GM19328 (cell line): ENCODE results near the gene BAIAP2L2.
"Not testable (repeated sequence)": the region's sequence is repeated elsewhere in the genome, so short reads cannot be mapped to it uniquely, and the experiment has no call there.

Experiments used
- ATAC-seq: cut with Tn5 transposase; IDR thresholded peaks from one replicate; pipeline ENCODE4 v1.9.1; 2021; ENCODE audit warnings: mild to moderate bottlenecking, moderate library complexity; ENCODE audit not compliant: unreplicated experiment

The BAIAP2L2 gene

GRCh38 chr22:38110008-38110862 is at the start of gene BAIAP2L2:
TSS of gene BAIAP2L2 (minus strand) at chr22:38110684. CDS start at chr22:38110525, 159 bp downstream.
- ATAC-seq, result no peak

GRCh38 chr22:38155703-38156102 is 45.2 kb upstream of the BAIAP2L2 start:
- no peak for ATAC-seq

GRCh38 chr22:38154563-38154915 is 44.1 kb upstream of the BAIAP2L2 start:
- ATAC-seq, result not testable (repeated sequence)

GRCh38 chr22:38153821-38154562 is 43.5 kb upstream of the BAIAP2L2 start:
- no peak for ATAC-seq

- no peak for ATAC-seq
Measured at GRCh38 chr22:38151126-38151500, 40.6 kb upstream of the BAIAP2L2 start.

GRCh38 chr22:38148245-38148644 is 37.8 kb upstream of the BAIAP2L2 start:
- ATAC-seq, result no peak

- ATAC-seq, result not testable (repeated sequence)
Measured at GRCh38 chr22:38146166-38146565, 35.7 kb upstream of the BAIAP2L2 start.

GRCh38 chr22:38144025-38144405 is 33.5 kb upstream of the BAIAP2L2 start:
- ATAC-seq, result no peak

- no peak for ATAC-seq
Measured at GRCh38 chr22:38142606-38143005, 32.1 kb upstream of the BAIAP2L2 start.

GRCh38 chr22:38141217-38141973 is 30.9 kb upstream of the BAIAP2L2 start:
- no peak for ATAC-seq

GRCh38 chr22:38139901-38140300 is 29.4 kb upstream of the BAIAP2L2 start:
- ATAC-seq, result no peak

- ATAC-seq, result no peak
Measured at GRCh38 chr22:38138961-38139360, 28.5 kb upstream of the BAIAP2L2 start.

- ATAC-seq, result no peak
Measured at GRCh38 chr22:38137876-38138687, 27.6 kb upstream of the BAIAP2L2 start.

GRCh38 chr22:38136607-38137006 is 26.1 kb upstream of the BAIAP2L2 start:
- ATAC-seq, result no peak

- no peak for ATAC-seq
Measured at GRCh38 chr22:38135133-38135706, 24.7 kb upstream of the BAIAP2L2 start.

GRCh38 chr22:38133331-38133730 is 22.8 kb upstream of the BAIAP2L2 start:
- ATAC-seq, result no peak

- ATAC-seq, result no peak
Measured at GRCh38 chr22:38132794-38133193, 22.3 kb upstream of the BAIAP2L2 start.

GRCh38 chr22:38132136-38132535 is 21.7 kb upstream of the BAIAP2L2 start:
- no peak for ATAC-seq

- no peak for ATAC-seq
Measured at GRCh38 chr22:38131399-38131798, 20.9 kb upstream of the BAIAP2L2 start.

- ATAC-seq, result no peak
Measured at GRCh38 chr22:38129856-38130255, 19.4 kb upstream of the BAIAP2L2 start.
